Measurements from ENCODE around the gene HOXA7. TPM values are rescaled to one million over a fixed set of nuclear protein-coding genes. Genes with fewer than 3 reads are reported as not detected.
A peak's percentile ranks its signal among the peaks of the same experiment; 100 is the strongest.

HOXA7 gene
- total and polyA plus RNA-seq, 2 donors (not counting 3 experiments of a cell fraction or from before 2014, with no cell fraction given), result 18.1 to 18.5 TPM

DNA sequence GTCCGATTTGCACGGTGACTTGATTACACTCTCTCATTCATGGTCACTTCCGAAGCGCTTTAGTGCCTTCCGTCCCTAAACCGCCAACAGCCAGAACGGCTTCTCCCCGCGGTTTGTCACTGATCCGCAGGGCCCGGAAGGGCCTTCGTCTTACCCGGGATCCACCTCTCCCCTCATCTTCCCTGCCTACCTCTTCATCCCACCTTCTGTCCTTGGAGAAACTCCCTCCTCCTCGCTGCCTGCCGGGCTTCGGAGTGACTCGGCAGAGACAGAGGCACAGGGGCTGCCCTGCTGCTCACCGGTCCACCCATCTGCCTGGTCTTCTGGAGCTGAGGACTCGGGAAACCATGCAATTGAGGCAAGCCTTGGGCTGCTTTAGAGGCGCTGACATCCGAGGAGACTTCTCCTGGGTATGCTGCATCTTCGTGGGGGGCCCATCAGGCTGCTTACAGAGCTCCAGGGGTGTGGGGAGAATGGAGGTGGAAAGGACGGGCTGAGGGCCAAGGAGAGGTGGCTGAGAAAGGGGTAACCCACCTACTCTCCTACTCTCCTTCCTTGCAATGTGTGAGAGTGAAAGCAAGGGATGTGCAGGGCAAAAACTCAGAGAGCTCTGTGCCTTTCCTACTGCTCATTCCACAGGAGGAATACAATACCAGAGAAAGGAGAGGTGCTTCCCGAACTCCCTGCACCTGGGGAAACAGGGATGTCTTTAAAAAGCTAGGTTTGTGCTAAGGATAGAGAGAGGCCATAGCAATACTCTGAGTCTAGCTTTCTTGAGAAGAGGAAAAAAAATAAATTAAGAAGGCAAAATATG, 29.6 kb upstream of the HOXA7 start:
- Histone ChIP-seq H3K27ac (ENCODE audit: insufficient read depth, low read depth, low read length) (peak overlapping the region; percentile 90), H3K27me3 (ENCODE audit: control insufficient read depth in 2 of 2, insufficient read depth in 2 of 2, low read length in 2 of 2) (no peaks in the 10 kb centered on the region), H3K9ac (replicated peaks; ENCODE audit: extremely low read depth, insufficient read depth, low read length) (peak overlapping the region; percentile 88), H3K9me3 (replicated peaks; ENCODE audit: control insufficient read depth, insufficient read depth, low read length) (no peaks in the 10 kb centered on the region), H3K4me1 (ENCODE audit: control insufficient read depth, extremely low read depth, insufficient read depth, low read length) (peaks cover 68% of the 10 kb centered on the region), H3K9me1 (replicated peaks; ENCODE audit: control insufficient read depth, extremely low read depth, insufficient read depth, low read length) (no peaks in the 10 kb centered on the region), H3K36me3 (ENCODE audit: control insufficient read depth in 2 of 2, extremely low read depth in 1 of 2, insufficient read depth in 2 of 2, low read length in 2 of 2) (no peaks in the 10 kb centered on the region), H4K20me1 (replicated peaks; ENCODE audit: control insufficient read depth, extremely low read depth, insufficient read depth, low read length) (no peaks in the 10 kb centered on the region), H3K4me3 (replicated peaks in 1 of 3; ENCODE audit: insufficient read depth in 1 of 3, low read depth in 1 of 3, low read length in 3 of 3) (peak overlapping the region; percentile 48 to 84 (median 82)), H3K4me2 (ENCODE audit: insufficient read depth, low read length) (peak overlapping the region; percentile 82), H2AFZ (ENCODE audit: low read depth, low read length) (peak overlapping the region; percentile 26), H3K79me2 (ENCODE audit: control insufficient read depth, insufficient read depth, low read length) (peaks cover 64% of the 10 kb centered on the region)
- peak; percentile 58 for DNase-seq (ENCODE audit: low read depth, low spot score)
- intact Hi-C loops (cut with micrococcal nuclease) (loop anchor here (1.0 to 5.0 kb wide), 2 partner anchors 9 to 1329 kb away; no protein-coding TSS in a partner anchor), dilution Hi-C loops (cut with MboI; ENCODE audit: extremely low pct_ligation_motif_present, low sequenced_read_pairs) (no loop called here)
- TF ChIP-seq MYC (IDR thresholded peaks at IDR 0.05; ENCODE audit: low read depth, low read length) (no peak), POLR2AphosphoS5 (IDR thresholded peaks at IDR 0.05; ENCODE audit: insufficient read depth, low read depth, low read length) (no peak), POLR2A (IDR thresholded peaks at IDR 0.05; ENCODE audit: low read depth, low read length) (no peak), FOS (IDR thresholded peaks at IDR 0.05; ENCODE audit: borderline replicate concordance, insufficient read depth, low read length) (no peak), EZH2 (IDR thresholded peaks at IDR 0.05; ENCODE audit: borderline replicate concordance, low read depth, low read length, severe bottlenecking) (no peak), GATA2 (IDR thresholded peaks at IDR 0.05; ENCODE audit: insufficient read depth, insufficient read length, low read depth, low read length) (no peak)
- TF ChIP-seq, protein P1, sequence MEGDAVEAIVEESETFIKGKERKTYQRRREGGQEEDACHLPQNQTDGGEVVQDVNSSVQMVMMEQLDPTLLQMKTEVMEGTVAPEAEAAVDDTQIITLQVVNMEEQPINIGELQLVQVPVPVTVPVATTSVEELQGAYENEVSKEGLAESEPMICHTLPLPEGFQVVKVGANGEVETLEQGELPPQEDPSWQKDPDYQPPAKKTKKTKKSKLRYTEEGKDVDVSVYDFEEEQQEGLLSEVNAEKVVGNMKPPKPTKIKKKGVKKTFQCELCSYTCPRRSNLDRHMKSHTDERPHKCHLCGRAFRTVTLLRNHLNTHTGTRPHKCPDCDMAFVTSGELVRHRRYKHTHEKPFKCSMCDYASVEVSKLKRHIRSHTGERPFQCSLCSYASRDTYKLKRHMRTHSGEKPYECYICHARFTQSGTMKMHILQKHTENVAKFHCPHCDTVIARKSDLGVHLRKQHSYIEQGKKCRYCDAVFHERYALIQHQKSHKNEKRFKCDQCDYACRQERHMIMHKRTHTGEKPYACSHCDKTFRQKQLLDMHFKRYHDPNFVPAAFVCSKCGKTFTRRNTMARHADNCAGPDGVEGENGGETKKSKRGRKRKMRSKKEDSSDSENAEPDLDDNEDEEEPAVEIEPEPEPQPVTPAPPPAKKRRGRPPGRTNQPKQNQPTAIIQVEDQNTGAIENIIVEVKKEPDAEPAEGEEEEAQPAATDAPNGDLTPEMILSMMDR (IDR thresholded peaks at IDR 0.05; ENCODE audit: extremely low read depth in 1 of 2, insufficient read depth in 1 of 2, low read depth in 1 of 2, low read length in 2 of 2), result no peak
- CTCF ChIA-PET, result interaction anchor here (1.0 to 6.0 kb wide), 15 partner anchors 7 to 908 kb away, joined by 3 to 49 read pairs (median 4); partner anchors contain the start of genes HOXA10, HOXA13 and HOXA7
- no TSS peak for BruUV-seq (replicated peaks)
- no peak for FAIRE-seq
- POLR2A ChIA-PET, result interaction anchor here (2.0 kb wide), 2 partner anchors 17 to 20 kb away, joined by 5 to 6 read pairs; no protein-coding TSS in a partner anchor
